ENCODE measurements around the gene CRYL1.

- TF ChIP-seq CTCF (IDR thresholded peaks at IDR 0.05; ENCODE audit: control extremely low read depth in 1 of 3, insufficient read depth in 1 of 3, low read depth in 1 of 3, low read length in 3 of 3) (no peak), RAD21 (IDR thresholded peaks at IDR 0.05 in 1 of 2, conservative IDR thresholded peaks at IDR 0.05 in 1 of 2; ENCODE audit: low read depth in 2 of 2, low read length in 2 of 2) (no peak), POLR2A (IDR thresholded peaks at IDR 0.05; ENCODE audit: control extremely low read depth in 1 of 2, low read depth in 2 of 2, low read length in 2 of 2) (no peak), RNF2 (IDR thresholded peaks at IDR 0.05; ENCODE audit: borderline replicate concordance, low read depth, low read length, missing control alignments, poor library complexity, severe bottlenecking) (no peak), SP1 (IDR thresholded peaks at IDR 0.05; ENCODE audit: low read depth, low read length) (no peak), ASH2L (IDR thresholded peaks at IDR 0.05; ENCODE audit: low read length) (no peak), GABPA (IDR thresholded peaks at IDR 0.05; ENCODE audit: borderline replicate concordance, insufficient read depth, low read length) (no peak), EZH2 (IDR thresholded peaks at IDR 0.05; ENCODE audit: low read depth, low read length, severe bottlenecking) (no peak), ATF3 (IDR thresholded peaks at IDR 0.05; ENCODE audit: insufficient read depth, low read depth, low read length) (no peak), BCL11A (IDR thresholded peaks at IDR 0.05; ENCODE audit: low read depth in 2 of 2, low read length in 2 of 2) (no peak)
Measured at GRCh38 chr13:20470136-20470535, 55.5 kb downstream of the CRYL1 start.
